ENCODE data around the gene CKMT2. TPM values are rescaled to one million over a fixed set of nuclear protein-coding genes. Genes with fewer than 3 reads are reported as not detected.

Gene CKMT2
- total and polyA plus RNA-seq, 2 donors, result 0.33 to 1.7 TPM

GRCh38 chr5:81315336-81315735, 82.2 kb downstream of the CKMT2 start:
- Histone ChIP-seq H3K27me3 (ENCODE audit: control insufficient read depth in 2 of 2, insufficient read depth in 1 of 2, low read length in 1 of 2) (no peaks in the 10 kb centered on the region), H3K27ac (ENCODE audit: low read depth in 1 of 2, low read length in 1 of 2) (no peak overlapping the region), H3K4me3 (ENCODE audit: low read length in 2 of 2) (no peak overlapping the region), H3K36me3 (ENCODE audit: control insufficient read depth in 2 of 2, insufficient read depth in 2 of 2, low read length in 1 of 2) (peaks cover 4 to 32% of the 10 kb centered on the region in 2 donors), H3K9me3 (ENCODE audit: control insufficient read depth in 2 of 2, insufficient read depth in 1 of 2, low read length in 1 of 2) (no peaks in the 10 kb centered on the region), H3K4me1 (ENCODE audit: control insufficient read depth in 2 of 2, insufficient read depth in 2 of 2, low read length in 2 of 2) (no peaks in the 10 kb centered on the region)
- WGBS, result 97% methylated on average over 1 of the region's 1 CpG
- no peak for DNase-seq (ENCODE audit: low read depth in 6 of 9, low spot score in 9 of 9)

DNA sequence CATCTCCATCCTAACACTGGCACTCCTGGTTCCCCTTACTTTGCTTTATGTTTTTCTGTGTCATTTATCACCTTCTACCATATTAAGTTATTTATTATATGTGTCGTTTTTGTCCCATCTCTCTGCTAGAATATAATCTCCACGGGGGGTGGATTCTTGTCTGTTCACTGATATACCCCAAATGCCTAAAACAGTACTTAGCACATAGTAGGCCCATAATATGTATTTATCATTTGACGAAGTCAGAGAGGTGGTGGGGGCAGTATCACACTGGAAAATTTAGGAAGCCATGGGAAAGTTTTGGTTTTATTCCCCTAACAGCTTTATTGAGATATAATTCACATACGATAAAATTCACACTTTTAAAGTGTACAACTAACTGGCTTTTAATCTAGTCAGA, 82.7 kb downstream of the CKMT2 start:
- 96% methylated on average over 4 of the region's 4 CpGs for WGBS
- DNase-seq (ENCODE audit: low read depth in 6 of 9, low spot score in 9 of 9), result no peak
- H3K4me3 ChIP-seq (ENCODE audit: low read length in 2 of 2), result no peak overlapping the region
- no peaks in the 10 kb centered on the region for H3K4me1 ChIP-seq (ENCODE audit: control insufficient read depth in 2 of 2, insufficient read depth in 2 of 2, low read length in 2 of 2)
- H3K9me3 ChIP-seq (ENCODE audit: control insufficient read depth in 2 of 2, insufficient read depth in 1 of 2, low read length in 1 of 2), result no peaks in the 10 kb centered on the region
- H3K36me3 ChIP-seq (ENCODE audit: control insufficient read depth in 2 of 2, insufficient read depth in 2 of 2, low read length in 1 of 2), result peaks cover 4 to 27% of the 10 kb centered on the region in 2 donors
- H3K27ac ChIP-seq (ENCODE audit: low read depth in 1 of 2, low read length in 1 of 2), result no peak overlapping the region
- H3K27me3 ChIP-seq (ENCODE audit: control insufficient read depth in 2 of 2, insufficient read depth in 1 of 2, low read length in 1 of 2), result no peaks in the 10 kb centered on the region

Other genes starting within 250 kb of the CKMT2 start
- gene ZCCHC9, start 68.3 kb downstream of the CKMT2 start, total RNA-seq, result 32.1 TPM
- gene ZCCHC9, start 68.3 kb downstream of the CKMT2 start, polyA plus RNA-seq, result 46.3 TPM
- 0.05 TPM for gene ACOT12, start 160.8 kb downstream of the CKMT2 start, total RNA-seq
- gene ACOT12, start 160.8 kb downstream of the CKMT2 start, polyA plus RNA-seq, result 0.14 TPM